HG03432 (cell line): ENCODE data around the gene MBD1.
"Not testable (repeated sequence)": the region's sequence is repeated elsewhere in the genome, so short reads cannot be mapped to it uniquely, and the experiment has no call there.

ENCODE experiments used
- ATAC-seq: cut with Tn5 transposase; IDR thresholded peaks from one replicate; pipeline ENCODE4 v1.9.1; 2021; ENCODE audit warnings: mild to moderate bottlenecking, moderate library complexity; ENCODE audit not compliant: unreplicated experiment

The MBD1 gene, protein sequence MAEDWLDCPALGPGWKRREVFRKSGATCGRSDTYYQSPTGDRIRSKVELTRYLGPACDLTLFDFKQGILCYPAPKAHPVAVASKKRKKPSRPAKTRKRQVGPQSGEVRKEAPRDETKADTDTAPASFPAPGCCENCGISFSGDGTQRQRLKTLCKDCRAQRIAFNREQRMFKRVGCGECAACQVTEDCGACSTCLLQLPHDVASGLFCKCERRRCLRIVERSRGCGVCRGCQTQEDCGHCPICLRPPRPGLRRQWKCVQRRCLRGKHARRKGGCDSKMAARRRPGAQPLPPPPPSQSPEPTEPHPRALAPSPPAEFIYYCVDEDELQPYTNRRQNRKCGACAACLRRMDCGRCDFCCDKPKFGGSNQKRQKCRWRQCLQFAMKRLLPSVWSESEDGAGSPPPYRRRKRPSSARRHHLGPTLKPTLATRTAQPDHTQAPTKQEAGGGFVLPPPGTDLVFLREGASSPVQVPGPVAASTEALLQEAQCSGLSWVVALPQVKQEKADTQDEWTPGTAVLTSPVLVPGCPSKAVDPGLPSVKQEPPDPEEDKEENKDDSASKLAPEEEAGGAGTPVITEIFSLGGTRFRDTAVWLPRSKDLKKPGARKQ

DNA sequence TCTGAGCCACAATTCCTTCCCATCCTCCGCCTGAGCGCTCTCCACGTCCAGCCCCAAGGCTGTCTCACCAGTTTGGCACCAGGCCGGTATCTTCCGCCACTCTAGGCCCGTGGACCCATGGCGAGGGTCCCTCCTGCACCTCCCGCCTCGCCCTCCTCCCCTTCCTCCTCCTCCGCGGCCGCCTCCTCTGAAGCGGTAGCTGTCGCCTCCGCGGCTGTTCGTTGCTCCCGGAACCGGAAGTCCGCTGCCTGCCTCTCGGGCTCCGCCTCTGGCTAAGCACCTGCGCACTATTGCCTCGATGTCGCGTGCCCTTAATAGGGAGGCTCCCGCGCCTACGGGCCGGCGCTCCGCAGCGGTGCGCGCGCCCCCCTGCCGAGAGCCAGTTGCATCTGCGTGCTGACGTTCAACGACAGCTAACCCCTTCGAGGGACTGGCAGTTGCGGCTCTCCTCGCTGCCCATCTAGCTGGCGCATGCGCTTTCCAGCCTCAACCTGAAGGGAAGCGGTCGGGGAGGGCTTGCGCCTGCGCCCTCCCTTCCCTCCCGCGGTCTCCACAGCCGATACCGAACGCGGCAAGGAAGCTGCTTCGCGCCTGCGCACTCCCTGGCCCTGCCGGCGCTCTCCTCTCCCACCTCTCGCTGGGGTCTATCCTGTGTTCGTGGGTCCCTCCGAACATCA lies at the start of gene MBD1:
Gene MBD1, minus strand, starts transcription at position 229 of the 677 bp plus-strand sequence. CDS start 1,531 bp downstream, outside the sequence.
- ATAC-seq: peak; percentile 92

DNA sequence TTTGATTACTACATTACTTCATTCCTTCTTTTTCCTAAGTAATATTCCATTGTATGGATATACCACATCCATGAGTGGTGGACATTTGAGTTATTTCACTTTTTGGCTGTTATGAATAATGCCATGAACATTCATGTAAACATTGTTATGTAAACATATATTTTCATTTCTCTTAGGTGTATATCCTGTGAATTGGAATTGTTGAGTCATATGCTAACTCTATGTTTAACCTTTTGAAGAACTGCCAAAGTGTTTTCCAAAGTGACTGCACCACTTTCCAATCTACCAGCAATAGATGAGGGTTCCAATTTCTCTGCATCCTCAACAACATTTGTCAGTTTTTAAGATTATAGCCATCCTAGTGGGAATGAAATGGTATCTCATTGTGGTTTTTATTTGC lies 48.9 kb upstream of the MBD1 start:
- ATAC-seq: no peak

DNA sequence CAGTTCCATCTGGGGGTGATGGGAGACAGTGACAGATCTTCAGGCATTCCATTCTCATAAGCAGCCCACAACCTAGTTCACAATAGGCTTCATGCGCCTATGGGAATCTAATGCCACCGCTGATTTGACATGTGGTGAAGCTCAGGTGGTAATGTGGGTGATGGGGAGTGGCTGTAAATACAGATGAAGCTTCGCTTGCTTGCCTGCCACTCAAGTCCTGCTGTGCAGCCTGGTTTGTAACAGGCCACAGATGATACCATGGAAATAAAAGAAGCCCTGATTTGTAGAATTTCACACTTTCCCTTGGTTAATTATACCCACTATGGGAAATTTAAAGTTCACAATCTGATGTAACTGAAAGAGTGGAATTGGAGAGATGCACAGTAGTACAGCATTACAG lies 46.7 kb upstream of the MBD1 start:
- no peak for ATAC-seq

GRCh38 chr18:50320719-50321118 lies 39.4 kb upstream of the MBD1 start:
- peak; percentile 85 for ATAC-seq

- ATAC-seq: peak; percentile 76
These were observed 34.0 kb upstream of the MBD1 start for GRCh38 chr18:50315100-50315871.

- no peak for ATAC-seq
These were observed 32.6 kb upstream of the MBD1 start for GRCh38 chr18:50313873-50314460.

- ATAC-seq: peak; percentile 21
These were observed 31.8 kb upstream of the MBD1 start for GRCh38 chr18:50313031-50313607.

GRCh38 chr18:50312296-50313030 lies 31.1 kb upstream of the MBD1 start:
- peak; percentile 73 for ATAC-seq

DNA sequence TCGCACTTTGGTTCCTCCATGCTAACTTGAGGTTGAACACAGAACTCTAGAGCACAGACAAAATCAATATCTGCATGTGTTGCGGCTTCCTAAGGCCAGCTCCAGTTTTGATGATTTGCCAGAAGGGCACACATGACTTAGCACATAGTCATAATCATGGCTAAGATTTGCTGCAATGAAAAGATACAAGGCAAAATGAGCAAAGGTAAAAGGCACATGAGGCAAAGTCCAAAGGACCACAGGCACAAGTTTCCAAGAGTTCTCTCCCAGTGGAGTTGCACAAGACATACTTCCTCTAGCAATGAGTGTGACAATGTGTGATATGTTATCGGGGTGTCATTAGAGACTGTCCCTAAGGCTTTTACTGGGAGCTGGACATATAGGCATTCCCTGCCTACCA lies 30.3 kb upstream of the MBD1 start:
- ATAC-seq: no peak

DNA sequence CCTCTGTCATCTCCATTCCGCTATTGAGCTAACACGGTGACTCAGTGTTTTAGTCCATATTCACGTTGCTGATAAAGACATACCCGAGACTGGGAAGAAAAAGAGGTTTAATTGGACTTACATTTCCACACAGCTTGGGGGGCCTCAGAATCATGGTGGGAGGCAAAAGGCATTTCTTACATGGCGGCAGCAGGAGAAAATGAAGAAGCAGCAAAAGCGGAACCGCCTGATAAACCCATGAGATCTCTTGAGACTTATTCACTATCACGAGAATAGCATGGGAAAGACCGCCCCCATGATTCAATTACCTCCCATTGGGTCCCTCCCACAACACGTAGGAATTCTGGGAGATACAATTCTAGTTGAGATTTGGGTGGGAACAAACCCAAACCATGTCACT lies 28.8 kb upstream of the MBD1 start:
- no peak for ATAC-seq

- not testable (repeated sequence) for ATAC-seq
These were observed 27.5 kb upstream of the MBD1 start for GRCh38 chr18:50308851-50309250.

- ATAC-seq: peak; percentile 92
These were observed 26.6 kb upstream of the MBD1 start for GRCh38 chr18:50307738-50308470.

- ATAC-seq: no peak
These were observed 26.0 kb upstream of the MBD1 start for GRCh38 chr18:50307400-50307737.

GRCh38 chr18:50306944-50307343 lies 25.6 kb upstream of the MBD1 start:
- no peak for ATAC-seq

DNA sequence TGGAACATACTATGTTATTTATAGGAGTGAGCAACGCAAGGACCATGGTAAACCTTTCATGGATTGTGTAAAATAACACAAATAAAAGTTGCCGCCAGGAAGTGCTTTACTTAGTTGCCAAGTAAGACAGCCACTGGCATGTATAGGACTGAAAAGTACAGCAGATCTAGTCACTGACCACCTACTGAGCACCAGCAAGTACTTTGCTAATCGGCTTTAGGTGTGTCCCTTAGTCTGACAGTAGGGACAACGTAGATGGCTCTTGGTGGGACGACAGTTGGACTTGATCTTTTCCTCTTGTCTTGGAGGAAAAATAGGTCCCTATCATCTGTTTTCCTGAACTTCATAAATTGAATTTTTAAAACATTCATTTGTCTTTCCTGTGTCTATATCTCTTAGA lies 19.8 kb upstream of the MBD1 start:
- ATAC-seq: no peak

GRCh38 chr18:50299626-50300388 lies 18.5 kb upstream of the MBD1 start:
- ATAC-seq: no peak

DNA sequence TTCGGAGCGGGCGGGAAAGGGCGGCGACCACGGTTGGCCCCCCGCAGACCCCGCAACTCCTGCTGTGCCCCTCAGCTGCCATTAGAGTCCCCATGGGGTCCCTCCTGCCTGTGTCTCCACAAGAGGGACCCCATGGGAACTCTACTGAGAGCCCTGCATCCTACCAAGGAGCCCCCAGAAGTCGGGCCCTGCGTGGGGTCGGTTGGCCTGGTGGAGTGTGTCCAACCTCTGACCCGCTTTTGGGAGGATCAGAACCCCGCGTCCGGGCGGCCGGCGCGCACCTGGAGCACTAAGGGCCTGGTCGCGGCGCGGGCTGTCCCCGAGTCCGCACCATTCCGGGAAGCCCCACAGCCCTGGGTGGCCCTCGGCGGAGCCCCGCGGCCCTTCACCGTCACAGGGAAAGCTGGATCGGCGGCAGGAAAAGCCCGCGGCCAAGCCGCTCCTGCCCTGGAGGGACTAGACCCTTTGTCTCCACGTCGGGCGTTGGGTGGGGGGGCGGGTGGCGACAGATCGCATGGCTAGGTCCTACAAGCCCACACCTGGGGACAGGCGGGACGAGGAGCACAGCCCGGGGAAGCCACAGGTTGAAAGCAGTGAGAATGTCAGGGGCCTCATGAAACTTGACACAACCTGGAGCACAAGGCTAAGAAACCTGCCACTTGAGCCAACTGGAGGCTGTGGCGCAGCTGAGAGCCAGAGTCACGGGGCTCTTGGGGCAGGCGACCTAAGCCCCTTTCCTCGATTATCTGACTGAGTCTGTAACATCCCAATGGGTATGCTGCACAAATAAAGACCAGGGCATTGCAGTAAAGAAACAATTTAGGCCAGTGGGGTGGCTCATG lies 17.3 kb upstream of the MBD1 start:
- peak; percentile 8 for ATAC-seq
